HG03432 (cell line): ENCODE measurements around the gene PTPRN2.
A peak's percentile ranks its signal among the peaks of the same experiment; 100 is the strongest.

Source experiments
- ATAC-seq: cut with Tn5 transposase; IDR thresholded peaks from one replicate; pipeline ENCODE4 v1.9.1; 2021; ENCODE audit warnings: mild to moderate bottlenecking, moderate library complexity; ENCODE audit not compliant: unreplicated experiment

PTPRN2 gene

DNA sequence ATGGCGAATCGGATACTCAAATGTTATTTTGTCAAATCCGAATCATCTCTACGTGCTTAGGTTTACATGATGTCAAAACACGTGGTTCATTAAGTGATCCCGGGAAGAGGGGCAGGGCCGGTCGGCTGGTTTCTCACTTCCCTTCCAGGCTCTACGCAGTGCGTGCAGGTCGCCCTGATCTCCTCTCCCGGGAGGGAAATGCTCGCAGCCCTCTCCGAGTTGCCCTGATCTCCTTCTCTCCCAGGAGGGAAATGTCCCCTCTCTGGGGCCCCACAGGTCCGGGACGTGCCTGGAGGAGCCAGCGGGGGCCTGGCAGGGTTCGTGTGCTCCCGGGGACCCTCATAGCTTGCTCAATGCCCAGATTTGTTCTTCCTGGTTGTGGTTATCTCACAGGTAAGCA lies 1048.1 kb downstream of the PTPRN2 start:
- ATAC-seq: no peak

DNA sequence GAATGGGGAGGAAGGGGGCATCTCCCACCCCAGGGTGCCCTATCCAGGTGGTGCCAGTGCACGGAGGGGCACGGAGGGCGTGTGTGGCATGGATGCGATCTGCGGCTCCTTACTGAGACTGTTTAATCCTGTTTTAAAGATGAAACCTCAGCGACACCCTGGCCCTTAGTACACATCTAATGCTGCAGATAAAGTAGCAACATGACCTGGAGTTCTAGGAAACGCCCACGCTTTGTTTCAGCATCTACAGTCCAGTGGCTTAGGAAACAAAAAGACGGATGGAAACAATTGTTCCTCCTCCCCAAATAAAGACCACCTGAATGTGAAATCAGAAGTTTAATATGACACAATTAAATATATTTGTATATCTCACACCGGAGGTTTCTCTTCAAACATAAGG lies 1048.9 kb downstream of the PTPRN2 start:
- ATAC-seq: no peak

DNA sequence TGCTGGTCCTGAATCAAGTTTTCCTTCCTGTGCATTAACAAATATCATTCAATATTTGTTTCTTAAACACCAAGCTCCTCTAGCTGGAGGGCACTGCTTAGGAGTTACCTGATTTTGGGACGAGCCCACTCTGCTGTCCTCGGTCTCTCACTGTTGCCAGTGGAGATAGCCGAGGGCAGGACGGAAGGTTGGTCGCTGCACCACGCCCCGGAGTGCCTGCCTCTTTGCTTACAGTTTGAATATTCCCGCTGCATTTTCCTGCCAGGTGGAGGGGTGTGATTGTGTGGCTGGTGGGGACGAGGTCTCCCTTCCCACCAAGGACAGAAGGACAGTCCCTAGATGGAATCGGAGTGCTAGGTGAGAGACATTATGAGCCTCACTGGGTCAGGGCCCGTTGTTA lies 1049.3 kb downstream of the PTPRN2 start:
- no peak for ATAC-seq

DNA sequence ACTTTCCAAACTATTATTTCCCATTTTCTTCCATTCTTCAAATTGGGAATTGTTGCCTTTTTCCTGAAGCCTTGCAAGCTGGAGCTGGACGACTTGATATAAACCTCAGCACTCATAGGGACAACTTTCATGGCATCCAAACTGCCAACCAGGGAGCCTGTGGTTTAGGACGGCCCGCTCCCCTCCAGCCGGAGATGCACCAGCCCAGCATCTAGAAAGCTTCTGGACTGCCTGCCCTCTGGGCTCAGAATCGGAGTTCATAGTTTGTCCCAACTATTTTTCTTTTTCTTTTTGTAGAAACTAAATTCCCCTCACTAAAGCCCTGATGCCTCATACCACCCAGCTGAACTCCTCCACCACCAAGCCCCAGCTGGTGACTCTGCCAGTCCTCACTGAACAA lies 1050.6 kb downstream of the PTPRN2 start:
- ATAC-seq: no peak

DNA sequence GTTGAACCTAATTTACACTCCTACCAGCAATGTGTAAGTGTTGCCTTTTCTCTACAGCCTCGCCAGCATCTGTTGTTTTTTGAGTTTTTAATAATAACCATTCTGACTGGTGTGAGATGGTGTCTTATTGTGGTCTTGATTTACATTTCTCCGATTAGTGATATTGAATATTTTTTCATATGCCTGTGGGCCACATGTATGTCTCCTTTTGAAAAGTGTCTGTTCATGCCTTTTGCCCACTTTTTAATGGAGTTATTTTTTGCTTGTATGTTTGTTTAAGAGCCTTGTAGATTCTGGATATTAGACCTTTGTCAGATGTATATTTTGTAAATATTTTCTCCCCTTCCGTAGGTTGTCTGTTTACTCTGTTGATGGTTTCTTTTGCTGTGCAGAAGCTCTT lies 1055.6 kb downstream of the PTPRN2 start:
- no peak for ATAC-seq

DNA sequence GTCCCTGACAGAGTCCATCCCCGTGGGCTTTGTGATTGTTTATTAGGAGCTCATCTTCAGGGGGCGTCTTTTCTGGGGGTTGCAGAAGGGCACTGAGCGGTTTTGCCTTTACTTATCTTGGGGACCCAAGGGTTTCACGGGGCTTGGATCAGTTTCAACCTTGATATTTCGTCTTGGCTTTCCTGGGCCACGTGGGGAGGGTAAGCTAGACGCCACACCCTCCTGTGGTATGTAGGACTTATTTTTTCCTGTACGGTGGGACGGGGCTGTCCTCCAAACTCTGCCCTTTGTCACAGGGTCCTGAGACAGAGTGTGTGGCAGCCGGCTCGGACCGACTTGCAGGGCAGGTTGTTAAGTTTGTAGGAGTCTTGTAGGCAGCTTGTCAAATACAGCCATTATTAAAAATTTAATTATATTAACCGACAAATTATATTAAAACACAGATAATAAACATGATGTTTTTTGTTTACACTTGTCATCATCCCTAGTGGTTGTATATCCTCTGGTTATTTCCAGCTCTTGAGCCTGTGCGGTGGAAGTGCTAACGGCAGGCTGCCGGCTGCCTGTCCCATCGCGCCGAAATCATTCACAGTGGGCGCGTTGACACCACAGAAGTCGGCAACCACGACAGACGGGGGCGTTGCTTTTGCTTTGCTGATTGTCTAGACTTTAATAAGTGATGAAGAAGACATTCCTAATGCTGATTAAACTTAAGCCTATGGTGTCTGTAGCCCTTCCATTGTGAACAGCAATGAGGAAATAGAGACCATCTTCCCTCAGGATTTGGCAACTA lies 1057.7 kb downstream of the PTPRN2 start:
- ATAC-seq: no peak

DNA sequence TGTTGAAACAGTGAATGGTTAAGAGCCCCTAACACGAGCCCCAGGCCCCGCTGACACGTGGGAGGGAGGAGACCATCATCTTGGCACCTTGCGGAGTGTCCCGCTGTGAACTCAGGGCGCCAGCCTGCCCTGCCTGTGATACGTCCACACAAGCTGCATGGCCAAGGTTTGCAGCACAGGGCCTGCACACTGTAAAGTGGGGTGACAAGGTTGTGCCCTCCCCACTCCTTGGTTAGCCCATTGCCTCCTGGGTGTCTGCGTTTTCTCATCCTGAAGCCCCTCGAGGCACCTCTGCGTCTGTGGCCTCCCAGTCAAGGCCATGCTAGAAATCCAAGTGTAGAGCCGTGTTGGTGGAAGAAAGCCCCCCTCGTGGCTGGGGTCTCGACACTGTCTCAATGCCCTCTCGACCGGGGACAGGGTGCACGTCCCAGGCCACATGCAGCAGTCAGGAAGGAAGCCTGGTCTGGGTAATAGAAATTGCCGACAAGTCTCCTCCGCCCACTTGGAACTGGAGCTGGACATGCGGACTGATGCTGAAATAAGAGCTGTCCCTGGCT lies 1058.8 kb downstream of the PTPRN2 start:
- no peak for ATAC-seq

DNA sequence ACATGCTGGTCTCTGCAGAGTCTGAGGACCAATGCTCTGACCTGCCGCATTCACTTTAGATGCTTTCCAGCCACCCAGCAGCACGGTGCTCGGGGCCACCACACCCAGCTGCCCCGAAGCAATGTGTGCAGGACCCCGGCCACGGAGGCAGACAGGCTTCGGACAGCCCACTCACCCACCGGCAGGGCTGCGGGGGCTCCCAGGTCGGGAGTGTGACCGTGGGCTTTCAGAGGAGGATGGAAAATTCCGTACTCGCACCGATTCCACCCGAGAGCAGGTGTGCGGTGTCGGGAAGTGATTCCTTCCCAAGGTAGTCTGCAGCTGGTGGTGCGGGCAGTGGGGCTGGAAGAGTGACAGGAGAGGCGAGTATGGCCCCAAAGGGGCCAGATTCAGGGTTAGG lies 1059.9 kb downstream of the PTPRN2 start:
- ATAC-seq: no peak

DNA sequence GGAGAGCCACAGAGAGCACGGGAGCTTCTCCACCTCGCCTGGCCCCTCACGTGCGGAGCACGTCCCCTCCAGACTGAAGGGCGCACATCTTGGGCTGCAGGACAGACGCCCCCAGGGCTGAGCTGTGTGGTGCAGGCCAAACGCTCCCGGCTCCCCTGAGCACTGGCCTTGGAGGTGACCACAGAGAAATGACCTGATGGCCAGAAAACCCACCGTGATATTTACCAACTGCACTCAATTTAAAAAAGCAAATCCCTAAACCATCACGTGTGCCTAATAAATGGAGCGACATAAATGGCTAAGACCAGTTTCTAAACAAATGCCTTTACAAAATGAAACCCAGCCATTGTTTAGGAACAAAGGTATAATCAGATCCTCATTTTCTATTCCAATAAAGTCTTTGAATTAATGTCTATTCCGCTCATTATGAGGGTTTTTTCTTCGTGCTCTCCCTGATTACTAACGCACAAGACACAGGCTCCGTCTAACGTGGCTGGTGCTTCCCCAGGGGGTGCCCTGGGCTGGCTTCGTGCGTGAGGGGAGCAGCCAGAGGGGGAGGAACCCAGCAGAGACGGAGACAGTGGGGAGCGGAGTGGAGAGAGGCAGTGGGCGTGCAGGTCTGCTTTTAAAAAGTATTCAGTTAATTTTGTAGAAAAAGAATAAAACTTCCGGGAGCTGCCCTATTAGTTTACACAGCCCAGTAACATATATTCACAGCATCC lies 1060.5 kb downstream of the PTPRN2 start:
- ATAC-seq: no peak

DNA sequence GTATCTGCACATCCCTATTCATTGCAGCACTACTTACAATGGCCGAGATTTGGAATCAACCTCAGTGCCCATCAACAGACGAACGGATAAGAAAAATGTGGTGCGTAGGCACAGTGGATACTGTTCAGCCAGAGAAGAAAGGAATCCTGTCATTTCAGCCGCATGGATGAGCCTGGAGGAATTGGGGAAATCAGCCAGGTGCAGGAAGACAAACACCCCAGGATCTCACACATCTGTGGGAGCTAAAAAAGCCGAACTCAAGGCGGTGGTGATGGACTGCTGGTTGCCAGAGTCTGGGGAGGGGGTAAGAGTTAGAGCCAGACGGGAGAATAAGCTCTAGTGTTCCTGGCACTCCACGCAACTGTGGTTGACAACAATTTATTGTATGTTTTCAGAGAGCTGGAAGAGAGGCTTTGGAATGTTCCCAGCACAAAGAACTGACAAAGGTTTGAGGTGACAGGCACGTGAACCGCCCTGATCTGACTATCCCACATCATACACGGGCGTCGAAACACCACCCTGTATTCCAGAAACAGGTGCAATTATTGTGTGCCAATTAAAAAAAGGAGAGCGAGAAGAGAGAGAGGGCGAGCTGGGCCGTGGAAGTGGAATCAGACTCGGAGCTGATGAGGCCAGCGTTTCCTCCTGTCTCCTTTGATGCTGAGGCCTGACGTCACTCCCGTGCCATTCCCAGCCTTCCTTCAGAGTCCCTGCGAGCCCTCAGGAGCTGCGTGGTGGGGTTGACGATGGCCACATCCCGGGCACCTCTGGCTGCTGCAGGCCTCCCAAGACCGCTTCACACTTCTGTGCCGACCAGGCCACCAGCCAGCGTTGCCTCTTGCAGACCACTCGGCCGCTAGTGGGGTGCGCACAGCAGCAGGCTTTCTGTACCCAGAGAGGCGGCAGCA lies 1061.4 kb downstream of the PTPRN2 start:
- ATAC-seq: no peak

DNA sequence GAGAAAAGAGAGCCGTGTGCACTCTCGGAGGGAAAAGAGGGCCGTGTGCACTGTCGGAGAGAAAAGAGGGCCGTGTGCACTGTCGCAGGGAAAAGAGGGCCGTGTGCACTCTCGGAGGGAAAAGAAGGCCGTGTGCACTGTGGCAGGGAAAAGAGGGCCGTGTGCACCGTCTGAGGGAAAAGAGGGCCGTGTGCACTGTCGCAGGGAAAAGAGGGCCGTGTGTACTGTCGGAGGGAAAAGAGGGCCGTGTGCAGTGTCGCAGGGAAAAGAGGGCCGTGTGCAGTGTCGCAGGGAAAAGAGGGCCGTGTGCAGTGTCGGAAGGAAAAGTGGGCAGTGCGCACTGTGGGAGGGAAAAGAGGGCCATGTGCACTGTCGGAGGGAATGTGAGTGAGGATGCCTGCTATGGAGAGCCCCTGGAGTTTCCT lies 1062.1 kb downstream of the PTPRN2 start:
- ATAC-seq: no peak

DNA sequence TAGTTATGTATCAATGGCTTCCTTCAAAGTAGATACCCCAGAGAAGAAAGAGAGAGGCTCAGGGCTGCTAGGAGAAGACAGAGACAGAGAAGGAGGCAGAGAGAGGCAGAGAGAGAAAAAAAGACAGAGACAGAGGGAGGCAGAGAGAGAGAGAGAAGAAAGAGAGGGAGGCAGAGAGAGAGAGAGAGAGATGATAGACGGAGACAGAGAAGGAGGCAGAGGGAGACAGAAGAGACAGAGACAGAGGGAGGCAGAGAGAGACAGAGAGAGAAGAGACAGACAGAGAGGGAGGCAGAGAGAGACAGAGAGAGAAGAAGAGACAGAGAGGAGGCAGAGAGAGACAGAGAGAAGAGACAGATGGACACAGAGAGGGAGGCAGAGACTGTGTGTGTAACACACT lies 1062.9 kb downstream of the PTPRN2 start:
- ATAC-seq: no peak

DNA sequence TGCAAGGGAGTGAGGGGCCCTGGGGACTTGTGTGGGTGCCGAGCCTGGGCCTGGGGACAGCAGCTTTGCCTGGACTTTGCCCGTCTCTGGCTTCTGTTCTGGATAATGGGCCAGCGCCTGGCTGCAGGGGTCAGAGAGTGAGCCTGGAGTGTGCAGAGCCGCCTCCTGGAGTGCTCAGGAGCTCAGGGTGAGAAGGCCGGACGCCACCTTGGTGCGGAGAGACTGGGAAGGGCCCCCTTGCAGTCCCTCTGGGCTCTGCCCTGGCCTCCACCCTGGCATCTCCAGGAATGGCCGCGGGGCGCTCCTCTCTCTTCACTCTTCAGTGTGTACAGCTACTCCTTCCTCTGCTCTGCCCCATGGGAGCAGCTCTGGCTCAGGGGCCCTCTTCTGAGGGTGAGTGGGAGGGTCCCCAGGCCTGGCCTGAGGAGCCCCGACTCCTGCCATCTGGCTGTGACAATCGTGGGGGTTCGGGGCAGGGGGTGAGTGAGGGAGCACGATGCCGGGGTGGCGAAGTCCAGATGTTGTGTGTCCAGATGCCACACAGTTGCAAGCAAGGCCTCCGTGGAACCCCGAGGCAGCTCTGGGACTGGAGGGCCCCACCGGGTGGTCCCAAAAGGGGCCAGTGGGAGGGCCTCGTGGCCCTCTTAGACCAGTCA lies 1063.7 kb downstream of the PTPRN2 start:
- no peak for ATAC-seq

DNA sequence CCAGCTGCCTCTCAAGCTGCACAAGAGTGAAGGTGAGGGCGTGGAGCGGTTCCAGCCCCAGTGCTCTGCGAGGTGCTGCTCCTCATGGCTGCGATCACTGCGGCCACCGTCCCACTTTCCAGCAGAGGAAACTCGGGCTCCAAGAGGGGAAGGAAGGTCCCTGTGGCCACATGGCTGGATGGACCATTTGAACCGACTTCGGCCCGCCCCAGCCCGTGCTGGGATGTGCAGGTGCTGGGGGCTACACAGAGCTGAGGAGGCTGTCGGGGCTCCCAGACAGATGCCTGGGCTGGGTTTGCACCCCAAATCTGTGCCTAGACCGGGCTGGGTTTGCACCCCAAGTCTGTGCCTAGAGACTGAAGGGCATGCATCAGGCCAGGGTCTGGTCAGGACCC lies 1064.3 kb downstream of the PTPRN2 start:
- no peak for ATAC-seq

DNA sequence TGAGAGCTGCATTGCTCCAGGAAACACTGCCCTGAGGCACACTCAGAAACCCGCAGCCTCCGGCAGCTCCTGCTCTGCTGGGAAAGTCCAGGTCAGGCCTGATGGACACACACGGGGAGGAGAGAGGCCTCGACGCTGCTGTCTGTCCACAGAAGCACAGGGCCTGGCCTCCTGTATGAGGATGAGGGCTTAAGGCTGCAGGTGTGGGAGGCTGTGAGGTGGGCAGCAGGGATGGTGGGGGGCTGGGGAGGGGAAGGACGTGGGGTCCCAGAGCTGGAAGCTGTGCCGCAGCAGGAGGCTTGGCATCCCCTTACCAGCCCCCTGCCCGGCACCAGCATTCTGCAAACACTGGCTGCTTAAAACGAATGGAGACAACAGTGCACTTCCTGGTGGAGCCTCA lies 1064.7 kb downstream of the PTPRN2 start:
- ATAC-seq: no peak

DNA sequence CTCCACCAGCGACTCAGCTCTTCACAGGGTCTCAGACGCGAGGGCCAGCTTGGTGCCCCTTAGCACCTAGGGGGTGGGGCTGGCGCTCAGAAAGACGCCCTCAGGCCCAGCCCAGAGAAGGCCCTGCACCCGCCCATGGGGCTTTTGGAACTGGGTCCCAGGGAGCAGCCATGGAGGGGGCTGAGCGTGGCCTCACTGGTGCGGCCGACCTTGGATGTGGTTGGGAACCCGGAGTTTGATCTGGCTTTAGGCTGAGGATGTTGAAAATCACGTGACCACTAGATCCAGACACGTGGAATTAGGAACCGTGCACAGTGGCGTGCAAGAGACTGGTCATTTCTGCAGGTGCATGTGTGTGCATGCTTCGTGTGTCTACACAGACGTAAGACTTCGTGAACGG lies 1065.4 kb downstream of the PTPRN2 start:
- no peak for ATAC-seq

DNA sequence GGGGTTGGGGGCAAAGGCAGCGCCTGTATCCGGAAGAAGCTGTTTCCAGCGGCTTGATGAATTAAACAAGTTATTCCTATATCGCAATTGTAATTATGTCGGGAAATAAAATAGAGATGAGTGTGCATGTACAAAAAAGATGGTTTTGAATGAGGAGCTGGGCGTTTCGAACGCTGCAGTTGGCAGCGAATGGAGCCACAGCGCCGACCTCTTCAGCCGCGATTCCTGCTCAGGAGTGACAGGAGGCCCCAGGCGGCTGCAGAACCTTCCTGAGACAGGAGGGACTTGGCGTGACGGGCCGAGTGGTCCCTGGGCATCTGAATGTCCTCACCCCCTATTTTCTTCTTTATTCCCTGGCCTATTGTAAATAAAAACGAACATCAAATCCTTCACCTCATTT lies 1065.9 kb downstream of the PTPRN2 start:
- no peak for ATAC-seq

DNA sequence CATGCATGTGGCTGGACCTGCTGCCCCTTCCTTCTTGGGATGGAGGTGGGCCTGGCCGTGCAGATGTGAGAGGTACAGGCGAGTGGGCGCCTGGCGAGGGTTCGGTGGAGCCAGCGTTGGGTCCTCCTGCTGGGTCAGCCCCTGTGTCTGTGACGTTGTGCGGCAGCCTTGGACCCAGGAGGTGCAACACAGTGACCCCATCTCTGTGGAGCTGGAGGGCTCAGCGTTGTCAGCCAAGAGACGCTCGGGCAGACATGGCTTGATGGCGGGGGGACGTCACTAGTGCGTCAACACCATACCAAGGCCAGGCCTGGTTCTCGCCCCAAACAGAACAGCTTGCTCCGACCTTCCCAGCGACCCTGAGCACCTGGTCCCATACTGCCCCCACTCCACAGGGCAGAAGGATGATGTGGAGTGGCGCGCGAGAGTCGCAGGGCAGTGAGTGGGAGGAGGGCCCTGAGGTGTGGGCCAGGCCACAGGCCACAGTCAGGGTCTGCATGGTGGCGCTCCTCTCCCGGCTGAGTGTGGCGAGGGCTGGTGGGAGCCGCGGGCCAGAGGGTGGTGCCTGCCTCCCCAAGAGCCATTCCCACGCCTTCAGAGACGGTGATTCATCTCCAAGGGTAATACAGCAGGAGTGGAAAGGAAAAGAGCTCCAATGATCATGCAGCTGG lies 1066.4 kb downstream of the PTPRN2 start:
- ATAC-seq: no peak

DNA sequence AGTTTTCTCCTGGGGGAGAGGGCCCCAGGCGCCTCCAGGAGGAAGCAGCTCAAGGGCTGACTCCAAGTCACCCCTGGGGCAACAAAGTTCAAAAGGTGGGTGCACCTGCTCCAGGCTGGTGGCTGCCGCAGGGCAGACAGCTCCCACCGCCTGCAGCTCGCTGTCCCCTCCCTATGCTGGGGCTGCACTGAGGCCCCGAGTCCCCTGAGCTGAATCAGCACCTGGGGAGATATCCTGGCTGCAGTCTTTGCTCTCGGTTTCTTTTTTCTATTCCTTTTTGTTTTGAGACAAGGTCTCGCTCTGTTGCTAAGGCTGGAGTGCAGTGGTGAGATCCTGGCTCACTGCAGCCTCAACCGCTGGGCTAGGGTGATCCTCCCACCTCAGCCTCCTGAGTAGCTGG lies 1067.4 kb downstream of the PTPRN2 start:
- ATAC-seq: peak; percentile 96

DNA sequence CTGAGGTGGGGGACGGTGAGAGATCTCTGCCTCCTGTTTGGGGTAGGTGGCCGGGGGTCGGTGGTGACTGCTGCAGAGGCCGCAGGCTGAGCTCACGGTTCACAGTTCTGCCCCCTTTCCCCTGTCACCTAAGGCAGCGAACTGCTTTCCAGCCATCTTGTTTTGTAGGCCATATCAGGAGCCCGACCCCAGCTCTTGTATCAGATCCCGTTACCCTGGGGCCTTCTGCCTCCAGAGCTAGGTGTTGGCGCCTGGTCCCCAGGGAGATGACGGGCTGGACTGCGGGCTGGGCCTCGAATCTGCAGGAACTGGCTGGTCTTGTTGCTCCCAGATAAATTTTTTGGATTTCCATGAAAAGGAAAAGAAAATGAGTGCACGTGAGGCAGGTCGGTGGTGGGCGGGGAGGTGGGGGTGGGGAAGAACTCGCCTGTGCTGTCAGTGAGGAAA lies 1067.8 kb downstream of the PTPRN2 start:
- no peak for ATAC-seq
